Measurements from ENCODE around the gene C1GALT1C1L. TPM values are rescaled to one million over a fixed set of nuclear protein-coding genes. Genes with fewer than 3 reads are reported as not detected.

Gene C1GALT1C1L
- total and polyA plus RNA-seq, 2 of the 13 experiments (the other 11 are each of a cell fraction or from before 2014, with no cell fraction given): 1.3 to 2.4 TPM

DNA sequence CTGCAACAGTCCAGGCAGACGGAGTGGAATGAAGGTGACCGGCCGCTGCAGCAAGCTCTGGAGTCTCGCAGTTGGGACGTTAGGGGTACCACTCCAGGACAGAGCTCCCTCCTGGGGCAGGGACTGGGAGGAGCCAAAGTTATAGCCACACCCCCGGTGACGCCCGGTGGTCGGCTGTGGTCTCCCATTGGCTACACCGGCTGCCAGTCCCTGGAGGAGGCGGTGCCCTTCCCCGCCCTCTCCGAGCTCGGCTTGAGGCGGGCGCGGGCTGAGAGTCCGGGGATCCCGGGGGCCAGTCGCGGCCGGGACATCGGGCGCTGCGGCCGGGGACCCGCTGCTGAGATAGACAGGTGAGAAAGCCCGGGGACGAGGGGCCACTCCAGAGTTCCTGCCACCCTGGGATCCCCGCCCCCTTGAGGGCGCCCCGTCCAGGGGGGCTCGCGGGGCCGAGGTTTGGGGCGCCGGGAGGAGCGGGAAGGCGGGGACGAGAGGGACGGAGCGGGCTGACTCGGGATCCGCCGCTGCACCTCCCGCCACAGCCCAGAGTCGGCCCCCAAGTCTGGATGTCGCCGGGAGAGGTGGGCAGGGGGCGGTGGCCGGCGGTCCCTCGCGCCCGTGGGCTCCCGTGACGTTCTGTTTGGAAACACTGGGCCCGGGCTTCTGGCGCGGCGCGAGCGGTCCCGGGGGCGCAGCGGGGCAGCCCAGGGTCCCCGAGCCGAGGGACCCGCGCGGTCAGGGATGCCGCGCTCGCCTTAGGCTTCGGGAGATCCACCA is 39.0 kb downstream of the C1GALT1C1L start, which contains the start of gene PLEKHH2 (continued):
- TF ChIP-seq, protein P1, sequence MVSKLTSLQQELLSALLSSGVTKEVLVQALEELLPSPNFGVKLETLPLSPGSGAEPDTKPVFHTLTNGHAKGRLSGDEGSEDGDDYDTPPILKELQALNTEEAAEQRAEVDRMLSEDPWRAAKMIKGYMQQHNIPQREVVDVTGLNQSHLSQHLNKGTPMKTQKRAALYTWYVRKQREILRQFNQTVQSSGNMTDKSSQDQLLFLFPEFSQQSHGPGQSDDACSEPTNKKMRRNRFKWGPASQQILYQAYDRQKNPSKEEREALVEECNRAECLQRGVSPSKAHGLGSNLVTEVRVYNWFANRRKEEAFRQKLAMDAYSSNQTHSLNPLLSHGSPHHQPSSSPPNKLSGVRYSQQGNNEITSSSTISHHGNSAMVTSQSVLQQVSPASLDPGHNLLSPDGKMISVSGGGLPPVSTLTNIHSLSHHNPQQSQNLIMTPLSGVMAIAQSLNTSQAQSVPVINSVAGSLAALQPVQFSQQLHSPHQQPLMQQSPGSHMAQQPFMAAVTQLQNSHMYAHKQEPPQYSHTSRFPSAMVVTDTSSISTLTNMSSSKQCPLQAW (CRISPR knock-in tag; IDR thresholded peaks at IDR 0.05): peak; percentile 53; the same call in 1 of the 2 replicates
- TF ChIP-seq HOXA9 (CRISPR knock-in tag; IDR thresholded peaks at IDR 0.05; ENCODE audit: borderline replicate concordance) (0 out of 2 replicates have a peak, but pooled peaks have one; percentile 51), MED1 (CRISPR knock-in tag; IDR thresholded peaks at IDR 0.05) (peak; percentile 34; the same call in 1 of the 2 replicates), NFKB2 (CRISPR knock-in tag; IDR thresholded peaks at IDR 0.05; ENCODE audit: borderline replicate concordance) (peak; percentile 70; the same call in 1 of the 2 replicates), ZNF34 (CRISPR knock-in tag; IDR thresholded peaks at IDR 0.05; ENCODE audit: borderline replicate concordance) (peak; percentile 71; the same call in 1 of the 2 replicates), ZNF777 (CRISPR knock-in tag; IDR thresholded peaks at IDR 0.05) (peak; percentile 98), SALL1 (CRISPR knock-in tag; IDR thresholded peaks at IDR 0.05) (peak; percentile 49), MATR3 (CRISPR knock-in tag; IDR thresholded peaks at IDR 0.05) (no peak), ETV6 (CRISPR knock-in tag; conservative IDR thresholded peaks at IDR 0.05) (peak; percentile 15; the same call in 1 of the 2 replicates), MED13 (CRISPR knock-in tag; IDR thresholded peaks at IDR 0.05) (peak; percentile 58; the same call in 1 of the 2 replicates), ASH2L (IDR thresholded peaks at IDR 0.05; ENCODE audit: insufficient read length, low read depth, low read length) (peak; percentile 56), ZFY (CRISPR knock-in tag; IDR thresholded peaks at IDR 0.05) (0 out of 2 replicates have a peak, but pooled peaks have one; percentile 44), TBX2 (CRISPR knock-in tag; IDR thresholded peaks at IDR 0.05; ENCODE audit: borderline replicate concordance) (peak; percentile 53; the same call in 1 of the 2 replicates), HOXA5 (CRISPR knock-in tag; IDR thresholded peaks at IDR 0.05) (0 out of 2 replicates have a peak, but pooled peaks have one; percentile 80), RAD51 (IDR thresholded peaks at IDR 0.05; ENCODE audit: borderline replicate concordance) (no peak), KAT2B (IDR thresholded peaks at IDR 0.05; ENCODE audit: borderline replicate concordance, low read depth, low read length) (no peak), HDAC1 (CRISPR knock-in tag; IDR thresholded peaks at IDR 0.05) (no peak), CREB1 (IDR thresholded peaks at IDR 0.05) (peak; percentile 80), CREB1 (CRISPR knock-in tag; IDR thresholded peaks at IDR 0.05) (peak; percentile 68), ZMYM3 (CRISPR knock-in tag; IDR thresholded peaks at IDR 0.05) (peak; percentile 10; the same call in 1 of the 2 replicates)
- TF ChIP-seq, protein P2, sequence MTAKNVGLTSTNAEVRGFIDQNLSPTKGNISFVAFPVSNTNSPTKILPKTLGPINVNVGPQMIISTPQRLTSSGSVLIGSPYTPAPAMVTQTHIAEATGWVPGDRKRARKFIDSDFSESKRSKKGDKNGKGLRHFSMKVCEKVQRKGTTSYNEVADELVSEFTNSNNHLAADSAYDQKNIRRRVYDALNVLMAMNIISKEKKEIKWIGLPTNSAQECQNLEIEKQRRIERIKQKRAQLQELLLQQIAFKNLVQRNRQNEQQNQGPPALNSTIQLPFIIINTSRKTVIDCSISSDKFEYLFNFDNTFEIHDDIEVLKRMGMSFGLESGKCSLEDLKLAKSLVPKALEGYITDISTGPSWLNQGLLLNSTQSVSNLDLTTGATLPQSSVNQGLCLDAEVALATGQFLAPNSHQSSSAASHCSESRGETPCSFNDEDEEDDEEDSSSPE (CRISPR knock-in tag; IDR thresholded peaks at IDR 0.05): 0 out of 2 replicates have a peak, but pooled peaks have one; percentile 1
- TF ChIP-seq, protein P3, sequence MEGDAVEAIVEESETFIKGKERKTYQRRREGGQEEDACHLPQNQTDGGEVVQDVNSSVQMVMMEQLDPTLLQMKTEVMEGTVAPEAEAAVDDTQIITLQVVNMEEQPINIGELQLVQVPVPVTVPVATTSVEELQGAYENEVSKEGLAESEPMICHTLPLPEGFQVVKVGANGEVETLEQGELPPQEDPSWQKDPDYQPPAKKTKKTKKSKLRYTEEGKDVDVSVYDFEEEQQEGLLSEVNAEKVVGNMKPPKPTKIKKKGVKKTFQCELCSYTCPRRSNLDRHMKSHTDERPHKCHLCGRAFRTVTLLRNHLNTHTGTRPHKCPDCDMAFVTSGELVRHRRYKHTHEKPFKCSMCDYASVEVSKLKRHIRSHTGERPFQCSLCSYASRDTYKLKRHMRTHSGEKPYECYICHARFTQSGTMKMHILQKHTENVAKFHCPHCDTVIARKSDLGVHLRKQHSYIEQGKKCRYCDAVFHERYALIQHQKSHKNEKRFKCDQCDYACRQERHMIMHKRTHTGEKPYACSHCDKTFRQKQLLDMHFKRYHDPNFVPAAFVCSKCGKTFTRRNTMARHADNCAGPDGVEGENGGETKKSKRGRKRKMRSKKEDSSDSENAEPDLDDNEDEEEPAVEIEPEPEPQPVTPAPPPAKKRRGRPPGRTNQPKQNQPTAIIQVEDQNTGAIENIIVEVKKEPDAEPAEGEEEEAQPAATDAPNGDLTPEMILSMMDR (CRISPR knock-in tag; IDR thresholded peaks at IDR 0.05): peak; percentile 18; the same call in 1 of the 2 replicates
